Central memory CD4-positive, alpha-beta T cell (primary cell): ENCODE measurements around the gene RPTN.

Source experiments
- DNase-seq: peaks from one replicate; pipeline ENCODE4 v3.0.0; 2022
- total RNA-seq, 3 experiments: gene quantifications; one replicate each; lab custom pipeline; 2026; lab: John Stamatoyannopoulos, UW

RPTN gene, protein sequence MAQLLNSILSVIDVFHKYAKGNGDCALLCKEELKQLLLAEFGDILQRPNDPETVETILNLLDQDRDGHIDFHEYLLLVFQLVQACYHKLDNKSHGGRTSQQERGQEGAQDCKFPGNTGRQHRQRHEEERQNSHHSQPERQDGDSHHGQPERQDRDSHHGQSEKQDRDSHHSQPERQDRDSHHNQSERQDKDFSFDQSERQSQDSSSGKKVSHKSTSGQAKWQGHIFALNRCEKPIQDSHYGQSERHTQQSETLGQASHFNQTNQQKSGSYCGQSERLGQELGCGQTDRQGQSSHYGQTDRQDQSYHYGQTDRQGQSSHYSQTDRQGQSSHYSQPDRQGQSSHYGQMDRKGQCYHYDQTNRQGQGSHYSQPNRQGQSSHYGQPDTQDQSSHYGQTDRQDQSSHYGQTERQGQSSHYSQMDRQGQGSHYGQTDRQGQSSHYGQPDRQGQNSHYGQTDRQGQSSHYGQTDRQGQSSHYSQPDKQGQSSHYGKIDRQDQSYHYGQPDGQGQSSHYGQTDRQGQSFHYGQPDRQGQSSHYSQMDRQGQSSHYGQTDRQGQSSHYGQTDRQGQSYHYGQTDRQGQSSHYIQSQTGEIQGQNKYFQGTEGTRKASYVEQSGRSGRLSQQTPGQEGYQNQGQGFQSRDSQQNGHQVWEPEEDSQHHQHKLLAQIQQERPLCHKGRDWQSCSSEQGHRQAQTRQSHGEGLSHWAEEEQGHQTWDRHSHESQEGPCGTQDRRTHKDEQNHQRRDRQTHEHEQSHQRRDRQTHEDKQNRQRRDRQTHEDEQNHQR
- 0 reads per million in 3 experiments for total RNA-seq

DNA sequence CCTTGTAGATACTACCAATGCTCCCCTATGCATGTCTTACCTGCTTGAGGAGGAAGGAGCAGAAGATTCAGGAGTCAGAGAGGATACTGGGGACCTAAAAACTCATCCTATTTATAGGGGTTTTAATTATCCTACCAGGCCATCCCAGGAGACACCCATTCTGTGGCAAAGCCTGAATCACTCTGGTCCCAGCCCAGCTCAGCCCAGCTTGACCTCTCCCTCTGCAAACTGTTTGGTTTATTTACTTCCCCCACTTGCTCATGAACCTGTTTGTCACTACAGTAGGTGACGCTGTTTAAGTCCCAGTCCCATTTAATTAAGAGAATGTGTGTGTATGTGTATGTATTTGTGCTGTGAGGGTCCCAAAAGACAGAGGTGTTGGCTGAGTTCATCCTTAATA, at the start of gene RPTN:
Gene RPTN (minus strand): TSS at position 85 of the 400 bp plus-strand sequence. CDS start 1,339 bp downstream, outside the sequence.
- DNase-seq, result no peak

DNA sequence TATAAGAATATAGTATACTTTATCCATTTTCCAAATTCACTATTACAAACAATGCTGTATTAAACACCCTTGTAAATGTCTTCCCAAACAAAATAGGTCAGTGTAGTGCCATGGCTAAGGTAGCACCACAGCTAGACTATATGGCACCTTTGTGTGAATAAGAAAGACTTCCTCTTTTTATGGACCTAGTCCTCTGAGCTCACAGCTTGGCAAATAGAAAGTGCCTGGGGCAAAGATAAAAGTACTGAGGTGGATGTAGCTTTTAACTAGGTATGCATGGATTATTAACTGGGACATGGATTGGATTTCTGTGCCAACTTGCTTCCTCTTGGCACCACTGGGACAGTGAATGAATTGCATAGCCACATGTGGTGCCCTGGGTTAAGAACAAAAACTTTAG, 40.0 kb upstream of the RPTN start:
- DNase-seq, result no peak

DNA sequence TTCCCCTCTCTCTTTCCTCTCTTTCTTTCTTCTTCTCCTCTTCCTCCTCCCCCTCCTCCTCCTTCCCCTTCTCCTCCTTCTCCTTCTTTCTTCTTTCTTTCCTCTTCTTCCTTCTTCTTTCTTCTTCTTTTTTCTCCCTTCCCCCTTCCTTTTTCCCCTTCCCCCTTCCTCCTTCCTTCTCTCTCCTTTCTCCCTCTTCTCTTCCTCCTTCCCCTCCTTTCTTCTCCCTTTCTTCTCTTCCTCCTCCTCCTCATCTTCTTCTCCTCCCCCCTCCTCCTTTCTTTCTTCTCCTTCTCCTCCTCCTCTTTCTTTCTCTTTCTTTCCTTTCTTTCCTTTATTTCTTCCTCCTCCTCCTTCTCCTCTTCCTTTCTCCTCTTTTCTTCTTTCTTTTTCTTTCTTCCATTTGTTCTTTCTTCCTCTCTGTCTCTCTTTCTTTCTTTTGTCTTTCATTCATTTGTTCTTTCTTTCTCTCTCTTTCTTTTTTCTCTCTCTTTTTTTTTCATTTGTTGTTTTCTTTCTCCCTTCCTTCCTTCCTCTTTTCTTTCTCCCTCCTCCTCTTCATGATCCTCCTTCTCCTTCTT, 38.4 kb upstream of the RPTN start:
- no peak for DNase-seq

DNA sequence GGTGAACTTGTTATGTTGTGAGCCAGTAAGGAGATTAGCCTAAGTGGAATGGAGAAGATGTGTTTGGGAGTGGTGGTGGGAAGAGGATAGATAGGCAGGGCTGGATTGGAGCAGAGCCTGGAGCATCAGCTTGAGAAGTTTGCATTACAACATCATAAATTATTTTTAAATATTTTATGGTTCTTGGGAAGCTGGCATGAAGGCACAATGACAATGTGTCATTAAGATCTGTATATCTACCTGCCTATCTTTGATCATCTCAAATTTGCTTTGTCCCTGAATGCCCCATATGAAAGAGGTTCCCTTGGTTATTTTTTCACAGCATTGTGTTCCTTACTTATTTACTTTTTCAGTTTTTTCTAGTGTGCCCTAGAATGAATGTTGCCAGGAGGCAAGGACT, 32.7 kb upstream of the RPTN start:
- DNase-seq, result no peak

DNA sequence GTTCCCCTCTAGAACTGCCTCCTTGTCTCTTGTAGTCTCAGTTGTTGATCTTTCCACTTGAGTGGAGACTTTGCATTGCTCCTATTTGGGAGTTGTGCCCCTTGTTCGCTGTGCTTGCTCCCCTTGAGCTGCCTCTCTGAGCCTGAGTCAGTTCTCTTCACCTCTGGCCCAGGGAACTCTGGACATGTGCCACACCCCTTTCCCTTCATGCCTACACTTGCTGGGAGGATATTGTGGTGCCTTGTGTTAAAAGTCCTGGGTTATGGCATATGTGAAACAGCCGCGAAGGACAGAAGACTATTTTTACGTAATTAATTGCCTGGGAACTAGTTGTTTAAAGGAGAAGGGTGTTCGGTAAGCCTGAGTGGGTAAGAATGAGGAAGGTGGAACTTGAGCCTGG, 32.2 kb upstream of the RPTN start:
- no peak for DNase-seq

DNA sequence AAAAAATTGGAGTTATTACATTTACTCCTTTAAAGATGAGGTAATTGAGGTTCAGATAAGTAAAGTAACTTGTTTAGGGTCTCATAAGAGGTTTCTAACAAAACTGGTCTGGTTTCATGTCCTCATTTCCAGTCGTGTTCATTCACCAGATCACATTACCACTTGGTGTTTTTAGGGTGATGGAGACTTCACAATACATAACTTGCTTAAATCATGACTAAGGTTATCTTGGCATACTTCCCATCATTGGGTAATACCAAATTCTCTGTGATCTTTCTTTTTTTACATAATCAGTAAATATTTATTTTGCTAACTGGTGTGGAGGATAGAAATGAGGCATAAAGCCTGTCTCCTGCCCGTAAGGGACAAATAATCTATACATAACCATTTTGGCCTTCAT, 31.6 kb upstream of the RPTN start:
- DNase-seq, result no peak

DNA sequence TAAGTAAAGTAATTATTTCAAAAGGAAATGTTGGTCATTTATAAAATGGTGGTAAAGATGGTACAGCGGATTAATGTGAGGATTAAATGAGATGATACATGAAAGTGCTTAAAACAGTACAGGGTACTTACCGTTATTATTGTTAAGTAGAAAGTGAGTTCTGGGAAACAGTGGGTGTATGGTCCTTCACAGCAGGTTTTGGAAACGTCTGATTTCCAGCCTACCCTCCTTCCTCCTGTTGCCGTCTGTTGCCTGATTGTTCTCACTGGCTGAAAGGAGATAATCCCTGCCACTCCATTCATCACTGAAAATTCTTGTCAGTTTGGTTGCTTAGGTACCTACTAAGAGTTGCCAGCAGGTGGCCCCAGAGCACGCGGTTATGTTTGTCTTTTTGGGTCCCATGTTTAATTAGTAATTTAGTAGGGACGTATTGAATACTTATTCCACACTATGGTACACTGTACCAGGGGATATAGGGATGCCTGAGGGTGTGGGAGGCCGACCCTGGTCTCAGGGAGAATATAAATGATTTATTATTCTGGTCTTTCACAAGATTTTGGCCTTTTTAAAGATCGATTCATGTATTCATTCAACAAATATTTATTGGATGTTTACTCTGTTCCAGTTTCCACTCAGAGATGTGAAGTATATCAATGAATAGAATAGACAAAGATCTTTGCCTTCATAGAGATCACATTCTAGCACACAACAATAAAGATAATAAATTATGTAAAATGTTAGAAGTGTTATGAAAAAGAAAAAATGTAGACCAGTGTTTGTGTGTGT, 30.8 kb upstream of the RPTN start:
- peak; percentile 57 for DNase-seq

DNA sequence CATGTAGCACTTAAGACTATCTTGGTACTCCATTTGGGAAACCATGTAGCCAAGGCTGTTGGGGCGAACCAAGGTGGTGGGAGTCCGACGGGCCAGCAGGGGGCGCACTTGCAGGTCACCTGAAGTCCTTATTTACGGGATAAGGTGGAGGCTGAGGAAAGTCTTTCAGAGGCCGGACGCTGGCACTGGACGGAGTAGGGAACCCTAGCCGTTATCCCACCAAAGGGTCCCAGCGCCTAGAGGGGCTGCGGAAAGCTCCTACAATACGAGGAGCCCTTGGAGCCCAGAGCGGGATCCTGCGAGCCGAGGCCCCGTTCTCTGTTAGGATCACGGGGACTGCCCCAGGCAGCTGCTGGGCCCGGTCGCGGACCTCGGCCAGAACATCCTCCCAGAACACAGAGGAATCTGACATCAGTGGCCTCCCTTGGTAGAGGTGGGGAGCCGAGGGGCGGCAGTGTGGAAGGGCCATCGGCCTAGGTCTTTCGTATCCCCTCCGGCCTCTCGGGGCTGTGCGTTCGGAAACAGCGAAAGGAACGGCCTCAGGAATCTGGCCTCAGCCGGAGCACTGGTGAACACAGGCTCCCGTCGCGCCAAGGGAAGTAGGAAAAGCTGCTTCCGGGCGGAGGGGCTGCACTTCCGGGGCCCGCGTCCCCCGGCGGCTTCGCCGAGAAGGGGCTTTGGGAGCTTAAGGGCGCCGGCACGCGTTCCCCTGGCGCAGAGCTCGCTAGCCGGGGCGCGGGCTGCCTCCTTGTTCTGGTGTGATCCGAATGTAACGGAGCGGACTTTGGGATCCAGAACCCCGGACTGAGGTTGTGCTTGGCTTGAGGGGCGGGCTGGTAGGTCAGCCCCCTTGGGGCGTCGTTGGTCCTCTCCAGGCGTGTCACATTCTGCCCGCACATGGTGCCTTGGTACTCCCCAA, 29.9 kb upstream of the RPTN start:
- peak; percentile 66 for DNase-seq

DNA sequence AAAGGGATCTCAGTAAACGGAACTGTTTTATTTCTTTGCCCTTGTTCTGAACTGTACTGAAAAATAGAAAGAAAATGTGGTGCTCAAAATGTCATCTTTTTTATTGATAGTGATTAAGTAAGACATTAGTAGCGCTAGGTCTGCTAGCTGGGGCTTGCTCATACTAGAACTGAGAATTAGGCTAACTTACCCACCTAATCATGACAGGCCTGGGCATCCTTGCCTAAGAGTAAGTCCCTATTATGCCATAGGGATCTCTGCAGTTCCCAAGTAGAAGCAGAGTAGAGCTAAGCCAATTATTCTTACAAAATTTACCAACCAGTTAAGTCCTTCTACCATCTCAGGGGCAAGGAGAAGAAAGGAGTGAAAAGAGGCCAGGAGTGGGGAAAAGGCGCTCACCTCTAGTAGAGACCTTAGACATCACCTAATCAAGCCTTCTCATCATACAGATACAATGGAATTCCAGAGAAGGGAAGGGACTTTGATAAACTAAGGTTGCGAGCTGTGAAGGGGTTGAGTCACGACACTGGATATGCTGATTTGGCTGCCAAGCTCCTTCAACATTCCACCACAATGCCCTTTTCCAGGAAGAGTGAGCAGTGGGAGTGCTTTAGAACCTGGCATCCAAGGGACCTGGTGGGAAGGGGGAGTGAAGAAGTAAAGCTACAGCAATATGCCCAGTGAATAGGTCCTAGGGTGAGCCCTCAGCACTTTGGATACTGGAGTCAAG, 27.7 kb upstream of the RPTN start:
- DNase-seq, result no peak

DNA sequence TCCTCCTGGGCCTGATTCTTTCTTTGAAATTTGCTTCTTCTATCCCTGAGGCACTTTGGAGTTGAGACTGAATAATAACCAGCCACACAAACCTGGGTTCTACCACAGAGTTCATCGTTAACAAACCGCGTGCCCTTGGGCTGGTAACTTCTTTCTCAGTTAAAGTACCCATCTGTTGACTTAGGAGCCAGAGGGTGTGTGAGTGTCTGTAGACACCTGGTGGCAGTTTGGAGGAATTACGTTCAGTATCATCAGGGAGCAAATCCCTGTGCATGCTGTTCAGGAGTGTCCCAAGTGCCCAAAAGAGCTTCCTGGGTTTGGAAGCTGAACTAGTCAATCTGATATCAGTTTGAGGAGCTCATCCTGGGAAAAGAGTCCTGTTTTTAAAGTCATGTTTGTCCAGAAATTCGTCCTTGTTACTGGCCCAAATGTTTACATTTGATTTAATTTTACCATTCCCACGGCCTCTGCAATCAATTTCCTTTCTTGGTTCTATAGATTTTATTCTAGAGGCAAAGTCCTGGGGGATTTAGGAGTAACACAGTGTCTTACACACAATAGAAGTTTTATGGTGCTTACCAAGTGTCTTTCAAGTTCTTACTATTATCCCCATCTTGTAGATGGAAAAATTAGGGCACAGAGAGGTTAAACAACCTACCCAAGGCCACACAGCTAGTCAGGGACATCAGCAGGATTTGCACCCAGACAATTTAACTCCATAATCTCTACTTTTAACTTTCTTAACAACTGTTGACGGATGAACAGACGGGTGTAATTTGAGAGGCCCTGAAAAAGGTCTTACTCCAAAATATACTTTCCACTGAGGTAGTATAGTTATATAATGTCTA, 26.7 kb upstream of the RPTN start:
- peak; percentile 51 for DNase-seq

DNA sequence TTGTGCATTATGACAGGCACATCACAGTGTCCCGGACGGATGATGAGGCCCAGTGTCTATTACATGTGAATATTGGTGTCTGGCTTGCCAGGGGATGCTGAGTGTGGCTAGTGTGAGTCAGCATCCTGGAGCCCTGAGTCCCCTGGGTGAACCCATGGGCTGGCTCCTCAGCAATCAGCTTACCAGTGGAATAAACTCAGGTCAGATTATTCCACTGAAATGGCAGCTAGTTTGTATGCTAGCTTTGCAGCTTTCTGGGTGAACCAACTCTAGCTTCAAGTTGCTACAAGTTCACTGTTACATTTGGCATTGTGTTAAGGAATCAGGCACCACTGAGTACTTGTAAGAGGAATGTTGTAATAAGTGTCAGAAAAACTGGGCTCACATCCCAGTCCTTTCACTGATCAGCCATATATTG, 23.9 kb upstream of the RPTN start:
- no peak for DNase-seq

DNA sequence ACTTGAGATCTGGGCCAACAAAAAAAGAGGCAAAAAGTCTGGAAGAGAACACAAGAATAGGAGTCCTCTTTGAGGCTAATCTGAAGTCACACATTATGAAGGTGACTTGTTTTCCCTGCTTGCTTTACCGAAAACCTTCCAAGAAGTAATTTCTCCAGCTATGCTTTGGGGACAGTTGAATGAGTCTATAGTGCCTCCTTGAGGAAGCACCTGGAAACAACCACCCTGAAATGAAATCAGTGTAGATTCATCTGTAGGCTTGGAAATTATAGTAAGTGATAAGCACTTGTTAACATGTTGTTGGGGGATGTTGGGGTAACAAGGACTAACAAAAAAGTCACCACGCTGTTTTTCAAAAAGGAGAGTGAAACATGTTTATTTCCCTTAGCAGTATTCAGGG, 23.4 kb upstream of the RPTN start:
- DNase-seq, result no peak

DNA sequence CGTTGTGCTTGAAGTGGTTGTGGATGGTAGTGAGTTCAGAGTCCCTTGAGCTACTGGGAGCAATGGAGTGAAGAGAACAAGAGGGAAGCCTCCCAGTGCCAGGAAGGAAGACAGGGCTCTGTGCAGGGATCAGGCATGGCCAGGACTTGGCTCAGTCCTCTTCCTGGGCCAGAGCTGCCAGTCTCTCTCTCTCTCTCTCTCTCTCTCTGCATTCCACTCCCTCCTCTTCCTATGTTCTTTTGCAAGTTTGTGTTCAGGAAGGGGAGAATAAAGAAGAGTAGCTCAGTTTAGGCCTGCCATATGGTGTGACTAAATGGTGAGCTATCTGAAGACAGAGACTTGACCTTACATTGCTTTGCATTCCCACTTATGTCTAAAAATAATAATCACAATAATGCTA, 20.5 kb upstream of the RPTN start:
- DNase-seq, result no peak

DNA sequence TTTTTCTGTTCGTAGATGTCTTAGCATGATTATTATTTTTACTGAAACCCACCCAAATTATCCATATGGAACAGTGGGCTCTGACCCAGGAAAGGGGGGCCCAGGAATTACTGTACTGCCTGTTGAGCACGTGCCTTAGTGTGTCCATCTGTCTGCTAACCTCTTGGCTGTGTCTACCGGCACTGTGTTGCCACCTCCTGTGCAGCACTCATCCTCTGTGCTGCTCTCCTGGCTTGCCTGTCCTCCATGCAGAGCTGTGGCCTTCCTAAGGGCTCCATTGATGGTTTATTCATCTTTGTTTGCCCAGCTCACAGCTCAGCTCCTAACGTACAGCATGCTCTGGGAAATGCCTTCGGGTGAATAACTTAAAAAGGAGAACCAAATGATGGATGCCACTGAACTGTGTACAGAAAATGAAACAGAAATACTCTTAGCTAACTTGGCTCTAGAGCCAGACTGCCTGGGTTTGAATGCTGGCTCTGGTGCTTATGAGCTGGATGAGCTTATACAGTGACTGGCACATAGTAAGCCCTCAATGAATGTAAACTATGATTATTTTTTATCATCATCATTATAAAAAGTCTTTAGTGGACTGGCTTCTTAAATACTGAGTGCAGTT, 11.4 kb upstream of the RPTN start:
- DNase-seq, result no peak

DNA sequence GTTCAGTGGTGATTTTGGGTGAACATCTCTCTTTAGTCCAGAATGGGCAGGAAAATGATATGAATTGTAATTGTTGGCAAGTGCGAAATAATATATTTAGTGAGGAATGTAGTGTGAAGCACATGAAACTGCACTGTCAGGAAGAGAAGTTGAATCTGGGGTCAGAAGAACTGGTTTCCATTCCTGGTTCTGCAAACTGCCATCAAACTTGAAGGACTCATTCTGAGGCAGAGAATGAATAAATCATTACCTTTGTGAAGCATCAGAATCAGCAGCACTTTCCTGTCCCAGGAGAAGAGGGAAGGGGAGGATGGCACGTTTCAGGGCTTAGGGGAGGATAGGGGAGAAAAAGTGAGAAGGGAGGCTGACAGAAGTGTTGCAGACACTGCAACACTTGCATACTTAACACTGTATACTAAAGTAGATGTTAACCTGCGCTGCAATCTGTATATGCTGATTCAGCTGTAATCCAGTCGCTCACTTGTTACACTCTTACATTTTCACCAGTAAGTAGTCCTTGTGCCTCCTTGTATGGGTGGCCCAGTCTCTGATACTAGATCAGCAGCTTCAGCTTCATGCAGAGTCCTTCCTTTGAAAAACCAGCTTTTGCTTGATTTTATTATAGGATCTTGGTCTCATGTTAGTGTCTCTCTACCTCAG, 10.5 kb upstream of the RPTN start:
- no peak for DNase-seq

DNA sequence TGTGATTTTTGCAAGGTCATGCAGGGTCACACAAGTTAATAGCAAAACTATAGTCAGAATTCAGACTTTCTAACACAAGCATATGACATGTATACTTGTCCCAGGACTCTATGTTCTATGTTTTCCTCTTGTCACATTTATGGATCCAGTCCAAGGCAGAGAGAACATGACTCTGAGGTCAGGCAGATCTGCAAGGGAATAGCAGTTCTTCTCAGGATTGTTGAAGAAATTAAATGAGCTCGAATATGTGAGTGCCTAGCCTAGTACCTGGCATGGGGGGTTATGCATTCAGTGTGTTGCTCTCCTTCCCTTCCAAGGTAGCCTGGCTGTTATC, 9.5 kb upstream of the RPTN start:
- DNase-seq, result no peak

DNA sequence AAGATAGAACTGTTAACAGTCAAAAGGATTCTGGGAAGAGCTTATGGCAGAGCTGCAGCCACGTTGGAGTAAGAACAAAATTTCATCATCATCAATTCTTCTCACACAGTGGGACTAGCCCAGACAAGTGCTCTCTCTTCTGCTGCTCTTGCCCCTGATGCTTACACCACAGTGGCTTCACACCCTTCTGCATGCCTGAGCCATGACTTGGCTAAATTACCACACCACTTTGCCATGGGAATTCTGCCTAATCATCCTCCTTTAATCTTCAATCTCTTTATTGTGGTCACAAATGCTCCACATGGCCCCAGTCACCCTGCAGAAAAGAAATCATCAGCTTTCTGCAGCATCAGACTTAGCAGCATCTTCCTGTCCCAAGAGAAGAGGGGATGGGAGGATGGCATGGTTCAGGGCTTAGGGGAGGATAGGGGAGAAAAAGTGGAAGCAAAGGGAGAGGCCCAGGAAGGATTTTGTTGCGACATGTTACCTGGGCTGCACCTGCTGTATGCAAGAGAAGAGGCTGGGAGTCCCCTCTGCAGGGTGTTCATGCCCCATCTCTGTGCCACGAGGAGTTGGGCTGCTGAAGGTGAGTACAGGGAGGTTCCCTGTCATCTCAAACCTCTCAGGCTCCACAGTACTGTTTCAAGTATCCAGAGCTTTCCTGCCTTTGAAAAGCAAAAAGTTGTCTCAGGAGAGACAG, 9.0 kb upstream of the RPTN start:
- no peak for DNase-seq

DNA sequence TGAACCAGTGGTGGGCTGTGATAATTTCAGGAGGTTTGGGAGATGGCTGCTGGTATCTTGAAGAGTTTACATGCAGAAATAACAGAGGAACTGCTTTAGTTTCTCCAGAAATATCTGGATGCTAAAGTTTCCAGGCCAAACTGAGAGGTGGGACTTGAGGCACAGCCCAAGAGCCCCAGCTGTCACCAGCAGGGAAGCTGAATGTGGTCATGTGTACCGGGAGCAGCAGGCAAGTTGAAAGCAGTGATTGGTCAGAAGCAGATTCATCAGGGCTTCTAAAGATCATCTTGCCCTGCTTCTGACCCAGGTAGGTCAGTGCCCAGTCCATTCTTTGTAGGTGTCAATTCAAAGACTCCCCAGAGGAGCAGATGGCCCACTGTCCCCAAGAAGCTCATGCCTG, 7.9 kb upstream of the RPTN start:
- no peak for DNase-seq
